Measurements from ENCODE around the gene SH3RF3. TPM values are rescaled to one million over a fixed set of nuclear protein-coding genes. Genes with fewer than 3 reads are reported as not detected.
"Not testable (repeated sequence)": the region's sequence is repeated elsewhere in the genome, so short reads cannot be mapped to it uniquely, and the experiment has no call there.

Gene SH3RF3
- total and polyA plus RNA-seq, 2 donors (not counting 1 experiment from before 2014, with no cell fraction given): 8.3 to 10.1 TPM

DNA sequence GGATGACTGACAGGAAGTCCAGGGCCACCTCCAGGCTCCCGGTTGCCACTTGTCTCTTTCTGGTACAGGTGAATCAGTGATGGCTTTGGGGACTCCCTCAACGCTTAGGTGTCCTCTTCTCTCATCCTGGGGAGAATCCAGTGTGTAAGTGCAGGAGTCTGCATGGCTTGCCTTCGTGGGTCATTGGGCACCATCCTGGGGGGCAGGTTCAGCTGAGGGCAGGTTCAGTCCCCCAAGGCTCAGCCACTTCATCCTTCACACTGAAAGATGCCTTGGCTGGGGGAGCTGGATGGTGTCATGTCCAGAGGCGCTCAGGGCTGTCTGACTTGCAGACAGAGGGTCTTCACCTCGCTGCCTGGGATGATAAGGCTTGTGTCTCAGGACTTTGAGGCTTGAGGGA lies 29.2 kb downstream of the SH3RF3 start:
- no peaks in the 10 kb centered on the region for H3K36me3 ChIP-seq (ENCODE audit: control insufficient read depth, insufficient read depth, low read length)
- H3K27ac ChIP-seq (ENCODE audit: insufficient read depth, low read length): no peak overlapping the region
- H3K4me2 ChIP-seq (ENCODE audit: extremely low read depth, insufficient read depth, low read length): no peak overlapping the region
- H3K27me3 ChIP-seq (ENCODE audit: control insufficient read depth, insufficient read depth, low read length): no peaks in the 10 kb centered on the region
- TF ChIP-seq, protein P1, sequence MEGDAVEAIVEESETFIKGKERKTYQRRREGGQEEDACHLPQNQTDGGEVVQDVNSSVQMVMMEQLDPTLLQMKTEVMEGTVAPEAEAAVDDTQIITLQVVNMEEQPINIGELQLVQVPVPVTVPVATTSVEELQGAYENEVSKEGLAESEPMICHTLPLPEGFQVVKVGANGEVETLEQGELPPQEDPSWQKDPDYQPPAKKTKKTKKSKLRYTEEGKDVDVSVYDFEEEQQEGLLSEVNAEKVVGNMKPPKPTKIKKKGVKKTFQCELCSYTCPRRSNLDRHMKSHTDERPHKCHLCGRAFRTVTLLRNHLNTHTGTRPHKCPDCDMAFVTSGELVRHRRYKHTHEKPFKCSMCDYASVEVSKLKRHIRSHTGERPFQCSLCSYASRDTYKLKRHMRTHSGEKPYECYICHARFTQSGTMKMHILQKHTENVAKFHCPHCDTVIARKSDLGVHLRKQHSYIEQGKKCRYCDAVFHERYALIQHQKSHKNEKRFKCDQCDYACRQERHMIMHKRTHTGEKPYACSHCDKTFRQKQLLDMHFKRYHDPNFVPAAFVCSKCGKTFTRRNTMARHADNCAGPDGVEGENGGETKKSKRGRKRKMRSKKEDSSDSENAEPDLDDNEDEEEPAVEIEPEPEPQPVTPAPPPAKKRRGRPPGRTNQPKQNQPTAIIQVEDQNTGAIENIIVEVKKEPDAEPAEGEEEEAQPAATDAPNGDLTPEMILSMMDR (conservative IDR thresholded peaks at IDR 0.05 in 1 of 2, IDR thresholded peaks at IDR 0.05 in 1 of 2; ENCODE audit: low read depth in 1 of 2, low read length in 2 of 2): no peak
- TF ChIP-seq EZH2 (IDR thresholded peaks at IDR 0.05; ENCODE audit: low read length, missing control alignments): no peak
- no peak overlapping the region for H3K9ac ChIP-seq (ENCODE audit: insufficient read depth, low read length)
- H3K9me3 ChIP-seq (ENCODE audit: control insufficient read depth, insufficient read depth, low read depth, low read length): no peaks in the 10 kb centered on the region
- H4K20me1 ChIP-seq (ENCODE audit: control insufficient read depth, extremely low read depth, insufficient read depth, low read length): no peaks in the 10 kb centered on the region
- no peaks in the 10 kb centered on the region for H3K4me1 ChIP-seq (ENCODE audit: control insufficient read depth, extremely low read depth, insufficient read depth, low read length)
- no peak overlapping the region for H3K4me3 ChIP-seq (replicated peaks in 1 of 4; ENCODE audit: control extremely low read depth in 1 of 4, insufficient read depth in 1 of 4, low read depth in 3 of 4, low read length in 4 of 4)
- no peak for DNase-seq (ENCODE audit: low read depth in 2 of 2)
- H2AFZ ChIP-seq (ENCODE audit: low read length): no peak overlapping the region
- peaks cover 72% of the 10 kb centered on the region for H3K79me2 ChIP-seq (ENCODE audit: control insufficient read depth, insufficient read depth, low read length)

DNA sequence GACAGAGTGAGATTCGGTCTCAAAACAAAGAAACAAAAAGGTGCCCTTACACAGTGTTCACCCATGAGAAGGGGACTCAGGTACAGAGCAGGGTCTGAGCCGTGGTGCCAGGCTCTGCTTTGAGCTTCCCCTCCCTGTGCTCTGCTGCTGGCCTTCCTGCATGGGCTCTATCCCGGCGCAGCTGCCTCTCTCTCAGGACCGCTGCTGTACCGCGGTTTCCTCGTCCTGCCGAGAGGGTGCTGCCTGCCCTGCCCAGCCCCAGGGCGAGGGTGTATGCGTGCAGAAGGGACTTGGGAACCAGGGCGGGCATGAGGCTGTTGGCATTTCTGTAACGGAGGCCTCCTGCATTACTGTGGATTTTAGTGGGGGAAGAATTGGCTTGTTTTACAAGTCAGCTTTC lies 30.1 kb downstream of the SH3RF3 start:
- no peaks in the 10 kb centered on the region for H3K27me3 ChIP-seq (ENCODE audit: control insufficient read depth, insufficient read depth, low read length)
- no peak overlapping the region for H2AFZ ChIP-seq (ENCODE audit: low read length)
- no peak overlapping the region for H3K4me3 ChIP-seq (replicated peaks in 1 of 4; ENCODE audit: control extremely low read depth in 1 of 4, insufficient read depth in 1 of 4, low read depth in 3 of 4, low read length in 4 of 4)
- no peak for TF ChIP-seq EZH2 (IDR thresholded peaks at IDR 0.05; ENCODE audit: low read length, missing control alignments)
- TF ChIP-seq, protein P1 (conservative IDR thresholded peaks at IDR 0.05 in 1 of 2, IDR thresholded peaks at IDR 0.05 in 1 of 2; ENCODE audit: low read depth in 1 of 2, low read length in 2 of 2): no peak
- DNase-seq (ENCODE audit: low read depth in 2 of 2): no peak
- H3K9me3 ChIP-seq (ENCODE audit: control insufficient read depth, insufficient read depth, low read depth, low read length): no peaks in the 10 kb centered on the region
- H3K9ac ChIP-seq (ENCODE audit: insufficient read depth, low read length): no peak overlapping the region
- H3K79me2 ChIP-seq (ENCODE audit: control insufficient read depth, insufficient read depth, low read length): peaks cover 68% of the 10 kb centered on the region
- peaks cover 4% of the 10 kb centered on the region for H3K4me1 ChIP-seq (ENCODE audit: control insufficient read depth, extremely low read depth, insufficient read depth, low read length)
- no peaks in the 10 kb centered on the region for H3K36me3 ChIP-seq (ENCODE audit: control insufficient read depth, insufficient read depth, low read length)
- H4K20me1 ChIP-seq (ENCODE audit: control insufficient read depth, extremely low read depth, insufficient read depth, low read length): no peaks in the 10 kb centered on the region
- H3K27ac ChIP-seq (ENCODE audit: insufficient read depth, low read length): no peak overlapping the region
- H3K4me2 ChIP-seq (ENCODE audit: extremely low read depth, insufficient read depth, low read length): no peak overlapping the region

DNA sequence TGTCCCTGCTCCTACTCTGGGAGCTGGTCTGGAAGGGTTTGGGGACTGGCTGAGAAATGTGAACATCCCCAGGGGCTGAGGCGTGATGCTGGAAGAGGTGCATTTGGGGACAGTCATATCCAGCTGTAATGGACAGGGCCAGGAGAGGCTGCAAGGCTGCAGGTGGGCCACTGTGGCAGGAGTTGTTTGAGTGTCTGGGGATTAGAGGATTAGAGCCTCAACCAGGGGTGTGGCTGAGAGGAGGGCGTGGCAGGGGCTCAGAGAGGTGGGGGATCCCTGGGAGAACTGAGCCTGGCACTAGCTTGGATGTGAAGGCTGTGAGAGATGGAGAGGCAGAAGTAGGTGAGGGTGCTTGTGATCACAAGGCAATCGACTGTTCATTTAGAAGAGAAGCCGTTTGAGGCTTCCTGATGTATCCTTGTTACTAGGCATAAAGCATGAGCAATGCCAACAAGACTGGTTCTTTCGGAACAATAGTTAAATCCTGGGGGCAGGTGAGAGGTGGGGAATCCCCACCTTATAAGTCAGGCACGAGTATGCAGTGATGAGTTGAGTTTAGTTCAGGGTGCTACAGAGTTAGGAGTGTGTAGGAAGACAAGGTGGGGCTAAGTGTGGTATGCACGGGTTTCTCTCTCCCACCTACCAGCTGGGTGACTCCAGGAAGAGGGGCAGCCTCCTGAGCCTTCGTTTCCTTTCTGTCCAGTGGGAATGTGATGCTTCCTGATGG lies 31.9 kb downstream of the SH3RF3 start:
- Histone ChIP-seq H3K4me1 (ENCODE audit: control insufficient read depth, extremely low read depth, insufficient read depth, low read length) (peaks cover 19% of the 10 kb centered on the region), H2AFZ (ENCODE audit: low read length) (no peak overlapping the region), H4K20me1 (ENCODE audit: control insufficient read depth, extremely low read depth, insufficient read depth, low read length) (no peaks in the 10 kb centered on the region), H3K4me2 (ENCODE audit: extremely low read depth, insufficient read depth, low read length) (no peak overlapping the region), H3K4me3 (replicated peaks in 1 of 4; ENCODE audit: control extremely low read depth in 1 of 4, insufficient read depth in 1 of 4, low read depth in 3 of 4, low read length in 4 of 4) (no peak overlapping the region), H3K9me3 (ENCODE audit: control insufficient read depth, insufficient read depth, low read depth, low read length) (no peaks in the 10 kb centered on the region), H3K27ac (ENCODE audit: insufficient read depth, low read length) (no peak overlapping the region), H3K36me3 (ENCODE audit: control insufficient read depth, insufficient read depth, low read length) (no peaks in the 10 kb centered on the region), H3K9ac (ENCODE audit: insufficient read depth, low read length) (no peak overlapping the region), H3K27me3 (ENCODE audit: control insufficient read depth, insufficient read depth, low read length) (no peaks in the 10 kb centered on the region), H3K79me2 (ENCODE audit: control insufficient read depth, insufficient read depth, low read length) (peaks cover 62% of the 10 kb centered on the region)
- DNase-seq (ENCODE audit: low read depth in 2 of 2): no peak
- TF ChIP-seq, protein P1 (conservative IDR thresholded peaks at IDR 0.05 in 1 of 2, IDR thresholded peaks at IDR 0.05 in 1 of 2; ENCODE audit: low read depth in 1 of 2, low read length in 2 of 2): no peak
- TF ChIP-seq EZH2 (IDR thresholded peaks at IDR 0.05; ENCODE audit: low read length, missing control alignments): no peak

DNA sequence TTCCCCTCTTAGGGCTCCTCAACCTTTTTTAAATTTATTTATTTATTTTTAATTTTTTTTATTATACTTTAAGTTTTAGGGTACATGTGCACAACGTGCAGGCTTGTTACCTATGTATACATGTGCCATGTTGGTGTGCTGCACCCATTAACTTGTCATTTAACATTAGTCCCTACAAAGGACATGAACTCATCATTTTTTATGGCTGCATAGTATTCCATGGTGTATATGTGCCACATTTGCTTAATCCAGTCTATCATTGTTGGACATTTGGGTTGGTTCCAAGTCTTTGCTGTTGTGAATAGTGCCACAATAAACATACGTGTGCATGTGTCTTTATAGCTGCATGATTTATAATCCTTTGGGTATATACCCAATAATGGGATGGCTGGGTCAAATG lies 33.4 kb downstream of the SH3RF3 start:
- not testable (repeated sequence) for H3K4me3 ChIP-seq (replicated peaks in 1 of 4; ENCODE audit: control extremely low read depth in 1 of 4, insufficient read depth in 1 of 4, low read depth in 3 of 4, low read length in 4 of 4); DNase-seq (ENCODE audit: low read depth in 2 of 2); H3K36me3 ChIP-seq (ENCODE audit: control insufficient read depth, insufficient read depth, low read length); H2AFZ ChIP-seq (ENCODE audit: low read length); H3K27ac ChIP-seq (ENCODE audit: insufficient read depth, low read length); H4K20me1 ChIP-seq (ENCODE audit: control insufficient read depth, extremely low read depth, insufficient read depth, low read length); H3K27me3 ChIP-seq (ENCODE audit: control insufficient read depth, insufficient read depth, low read length); H3K9me3 ChIP-seq (ENCODE audit: control insufficient read depth, insufficient read depth, low read depth, low read length); H3K9ac ChIP-seq (ENCODE audit: insufficient read depth, low read length); H3K4me2 ChIP-seq (ENCODE audit: extremely low read depth, insufficient read depth, low read length)
- Histone ChIP-seq H3K79me2 (ENCODE audit: control insufficient read depth, insufficient read depth, low read length) (peaks cover 60% of the 10 kb centered on the region), H3K4me1 (ENCODE audit: control insufficient read depth, extremely low read depth, insufficient read depth, low read length) (peaks cover 24% of the 10 kb centered on the region)

All from fibroblast of lung (primary cell).